Pons (tissue), 1 donor: ENCODE measurements around the gene B3GALNT2.
"Not testable (repeated sequence)": the region's sequence is repeated elsewhere in the genome, so short reads cannot be mapped to it uniquely, and the experiment has no call there.

Source experiments
- DNase-seq: peaks from one replicate; pipeline ENCODE4 v3.0.0-alpha.2; 2016; ENCODE audit warnings: low spot score

B3GALNT2 gene

DNA sequence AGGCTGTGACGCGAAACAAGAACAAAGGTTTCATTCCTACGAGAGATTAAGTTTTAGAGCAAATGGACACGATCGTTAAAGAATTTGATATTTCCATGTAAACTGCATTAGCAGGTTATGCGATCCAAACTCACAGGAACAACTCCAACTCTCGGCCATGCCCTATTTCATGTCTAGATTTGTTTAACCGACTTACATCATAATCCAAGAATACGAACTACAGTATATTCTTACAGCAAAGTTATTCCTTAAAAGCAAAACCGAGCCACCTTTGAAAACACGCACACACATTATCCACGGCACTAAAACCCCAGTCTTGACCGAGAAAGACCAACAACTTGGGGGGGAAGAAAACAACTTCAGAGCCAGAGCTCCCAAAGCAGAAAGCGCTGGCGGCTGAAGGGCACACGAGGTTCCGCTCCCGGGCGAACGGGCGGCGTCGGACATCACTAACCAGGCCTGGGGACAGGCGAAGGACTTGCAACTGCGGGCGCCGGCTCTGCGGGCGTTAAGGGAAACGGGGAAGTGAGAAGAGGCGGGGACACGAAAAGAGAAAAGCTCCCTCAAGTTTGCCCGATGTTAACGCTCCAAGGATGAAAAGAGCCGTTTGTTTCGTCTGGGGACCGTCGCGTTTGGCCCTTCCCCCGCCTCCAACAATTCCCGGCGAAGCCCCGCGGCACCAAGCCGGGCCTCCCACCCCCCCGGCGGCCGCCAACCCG is 690 bp downstream of the B3GALNT2 start:
- peak; percentile 53 for DNase-seq

- DNase-seq: peak; percentile 12
Observed at GRCh38 chr1:235502601-235503402, 1.4 kb downstream of the B3GALNT2 start.

DNA sequence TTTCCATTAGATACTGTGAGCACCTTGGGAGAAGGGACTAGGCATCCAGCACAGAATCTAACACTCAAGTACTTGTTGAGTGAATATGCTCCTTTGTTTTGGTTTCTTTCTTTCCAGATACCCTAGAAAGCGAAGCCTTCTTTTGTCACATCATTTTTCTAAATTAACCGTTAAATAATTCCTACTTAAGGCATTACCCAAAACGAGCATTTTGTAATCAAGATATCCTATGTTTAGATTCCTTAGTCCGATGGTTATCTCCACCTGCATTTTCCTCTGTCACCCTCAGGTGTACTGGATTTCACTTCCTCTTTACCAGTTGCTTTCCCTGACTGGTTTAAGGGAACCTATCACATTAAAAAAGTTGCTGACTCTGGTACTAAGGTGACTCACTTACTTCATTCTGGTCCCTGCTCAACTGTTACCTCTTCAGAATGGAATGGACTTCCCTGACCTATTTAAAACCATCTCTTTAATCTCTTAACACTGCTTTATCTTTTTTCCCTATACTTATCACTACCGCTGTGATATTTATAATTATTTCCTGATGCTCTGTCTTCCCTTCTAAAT is 3.2 kb downstream of the B3GALNT2 start:
- DNase-seq: no peak

GRCh38 chr1:235495551-235495950 is 8.7 kb downstream of the B3GALNT2 start:
- no peak for DNase-seq

DNA sequence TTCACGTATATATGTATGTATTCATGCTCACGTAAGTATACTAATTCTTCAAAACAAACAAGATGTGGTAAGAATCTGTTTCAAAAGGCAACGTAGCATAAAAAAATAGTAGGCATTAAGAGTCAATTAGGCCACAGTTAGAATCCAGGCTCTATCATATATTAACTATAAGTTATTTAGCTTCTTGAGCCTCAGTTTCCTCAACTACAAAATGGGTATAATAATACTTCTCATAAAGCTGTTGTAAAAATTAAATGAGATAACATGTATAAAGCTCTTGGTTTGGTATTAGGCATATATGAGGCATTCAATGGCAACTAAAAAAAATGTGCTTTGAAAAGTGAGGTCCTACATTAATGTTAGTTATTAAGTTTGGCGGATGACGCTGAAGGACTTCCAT is 9.2 kb downstream of the B3GALNT2 start:
- DNase-seq: no peak

GRCh38 chr1:235494531-235494930 is 9.7 kb downstream of the B3GALNT2 start:
- no peak for DNase-seq

- DNase-seq: no peak
Observed at GRCh38 chr1:235491644-235492043, 12.6 kb downstream of the B3GALNT2 start.

- no peak for DNase-seq
Observed at GRCh38 chr1:235486321-235486720, 17.9 kb downstream of the B3GALNT2 start.

DNA sequence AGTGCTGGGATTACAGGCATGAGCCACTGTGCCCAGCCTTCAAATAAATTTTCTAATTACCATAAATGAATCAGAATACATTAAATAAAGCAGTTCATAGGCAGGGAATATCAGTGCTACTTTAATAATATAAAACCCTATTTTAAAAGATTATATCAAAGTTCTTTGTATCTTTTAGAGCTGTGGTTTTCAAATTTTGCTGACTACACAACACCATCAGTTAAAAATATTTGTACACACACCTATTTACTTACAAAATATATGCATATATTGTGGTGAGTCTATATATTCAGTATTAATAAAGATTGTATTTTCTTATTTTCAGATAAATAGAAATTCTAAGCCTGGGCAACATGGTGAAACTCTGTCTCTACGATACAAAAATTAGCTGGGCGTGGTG is 18.7 kb downstream of the B3GALNT2 start:
- DNase-seq: no peak

DNA sequence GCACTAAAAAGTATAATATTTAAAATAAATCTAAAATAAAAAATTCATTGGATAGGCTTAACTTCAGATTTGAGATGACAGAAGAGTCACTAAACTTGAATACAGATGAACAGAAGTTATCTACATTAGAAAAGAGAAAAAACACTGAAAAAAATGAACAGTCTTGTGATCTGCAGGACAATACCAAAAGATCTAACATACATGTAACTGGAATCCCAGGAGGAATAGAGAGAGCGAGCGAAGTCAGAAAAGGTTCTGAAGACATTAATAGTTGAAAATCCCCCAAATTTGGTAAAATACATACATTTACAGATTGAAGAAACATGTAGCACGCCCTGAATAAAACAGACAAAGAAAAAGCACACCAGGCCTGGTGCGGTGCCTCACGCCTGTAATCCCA is 21.2 kb downstream of the B3GALNT2 start:
- no peak for DNase-seq

GRCh38 chr1:235473806-235474205 is 30.4 kb downstream of the B3GALNT2 start:
- no peak for DNase-seq

DNA sequence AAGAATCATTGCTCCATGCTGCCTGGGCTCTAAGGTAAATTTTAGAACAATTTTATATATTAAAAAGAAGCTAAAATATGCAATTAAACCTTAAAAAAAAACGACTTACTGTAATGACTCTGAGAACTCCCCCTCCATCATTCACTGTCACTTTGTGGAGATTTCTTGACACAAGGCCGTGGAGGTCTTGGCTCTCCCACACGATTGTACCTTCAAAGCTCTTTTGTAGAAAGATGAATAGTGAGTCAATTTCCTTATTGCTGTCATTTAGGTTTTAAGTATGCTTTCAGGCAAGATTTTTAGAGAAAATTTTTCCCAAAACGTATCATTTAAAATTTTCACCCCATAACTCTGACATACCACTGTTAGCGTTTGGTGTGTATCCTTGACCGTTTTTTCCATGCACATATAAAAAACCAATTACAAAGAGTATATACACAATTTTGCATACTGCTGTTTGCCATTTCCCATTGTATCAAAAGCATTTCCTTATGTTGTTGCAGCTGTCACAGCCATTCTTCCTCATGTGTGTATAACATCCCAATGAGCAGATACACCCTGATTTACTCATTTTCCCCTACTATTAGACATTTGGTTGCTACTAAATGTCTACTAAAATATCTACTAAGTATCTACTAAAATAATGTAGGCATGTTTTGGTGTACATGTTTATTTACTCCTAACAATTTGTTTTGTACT is 33.4 kb downstream of the B3GALNT2 start:
- no peak for DNase-seq

DNA sequence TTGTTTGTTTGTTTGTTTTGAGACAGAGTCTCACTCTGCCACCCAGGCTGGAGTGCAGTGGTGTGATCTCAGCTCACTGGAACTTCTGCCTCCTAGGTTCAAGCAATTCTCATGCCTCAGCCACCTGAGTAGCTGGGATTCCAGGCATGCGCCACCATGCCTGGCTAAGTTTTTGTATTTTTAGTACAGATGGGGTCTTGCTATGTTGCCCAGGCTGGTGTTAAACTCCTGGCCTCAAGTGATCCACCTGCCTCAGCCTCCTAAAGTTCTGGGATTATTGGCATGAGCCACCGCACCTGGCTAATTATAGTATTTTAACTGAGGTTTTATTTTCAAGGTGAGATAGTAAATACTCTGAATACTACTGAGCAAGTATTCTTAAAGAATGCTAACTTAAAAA is 34.4 kb downstream of the B3GALNT2 start:
- not testable (repeated sequence) for DNase-seq

GRCh38 chr1:235468970-235469369 is 35.3 kb downstream of the B3GALNT2 start:
- no peak for DNase-seq

DNA sequence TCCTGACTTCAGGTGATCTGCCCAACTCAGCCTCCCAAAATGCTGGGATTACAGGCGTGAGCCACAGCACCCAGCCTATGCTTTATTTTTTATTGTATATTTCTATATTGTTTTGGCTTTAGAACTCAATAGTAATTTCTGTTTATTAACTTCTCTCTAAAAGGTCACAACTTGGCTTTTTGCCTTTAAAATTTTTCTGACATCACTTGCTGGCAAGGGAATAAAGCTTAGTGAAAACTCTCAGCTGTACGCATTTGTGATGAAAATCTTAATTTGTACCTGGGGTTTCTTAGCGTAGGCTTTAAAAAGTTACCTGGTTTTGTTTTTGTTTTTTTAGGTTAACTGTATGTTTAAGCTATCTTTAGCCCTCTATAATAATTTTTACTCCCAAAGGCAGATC is 36.2 kb downstream of the B3GALNT2 start:
- no peak for DNase-seq

DNA sequence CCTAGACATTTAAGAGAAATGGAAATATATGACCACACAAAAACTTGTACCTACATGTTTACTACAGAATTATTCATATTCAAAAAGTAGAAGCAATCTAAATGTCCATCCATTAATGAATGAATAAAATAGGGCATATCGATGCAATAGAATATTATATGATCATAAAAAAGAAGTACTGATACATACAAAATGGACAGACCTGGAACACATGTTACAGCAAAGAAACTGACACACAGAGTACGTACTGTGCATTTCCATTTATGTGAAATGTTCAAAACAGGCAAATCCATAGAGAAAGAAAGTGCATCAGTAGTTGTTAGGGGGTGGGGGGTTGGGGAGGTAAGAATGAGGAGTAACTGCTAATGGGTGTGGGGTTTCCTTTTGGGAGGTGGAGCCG is 39.2 kb downstream of the B3GALNT2 start:
- no peak for DNase-seq

DNA sequence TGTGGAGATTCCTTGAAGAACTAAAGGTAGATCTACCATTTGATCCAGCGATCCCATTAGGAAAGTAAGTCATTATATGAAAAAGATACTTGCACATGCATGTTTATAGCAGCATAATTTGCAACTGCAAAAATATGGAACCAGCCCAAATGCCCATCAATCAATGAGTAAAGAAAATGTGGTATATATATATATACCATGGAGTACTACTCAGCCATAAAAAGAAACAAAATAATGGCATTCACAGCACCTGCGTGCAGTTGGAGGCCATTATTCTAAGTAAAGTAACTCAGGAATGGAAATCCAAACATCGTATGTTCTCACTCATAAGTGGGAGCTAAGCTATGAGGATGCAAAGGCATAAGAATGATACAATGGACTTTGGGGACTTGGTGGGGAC is 41.4 kb downstream of the B3GALNT2 start:
- DNase-seq: not testable (repeated sequence)

- DNase-seq: no peak
Observed at GRCh38 chr1:235461954-235462353, 42.3 kb downstream of the B3GALNT2 start.

DNA sequence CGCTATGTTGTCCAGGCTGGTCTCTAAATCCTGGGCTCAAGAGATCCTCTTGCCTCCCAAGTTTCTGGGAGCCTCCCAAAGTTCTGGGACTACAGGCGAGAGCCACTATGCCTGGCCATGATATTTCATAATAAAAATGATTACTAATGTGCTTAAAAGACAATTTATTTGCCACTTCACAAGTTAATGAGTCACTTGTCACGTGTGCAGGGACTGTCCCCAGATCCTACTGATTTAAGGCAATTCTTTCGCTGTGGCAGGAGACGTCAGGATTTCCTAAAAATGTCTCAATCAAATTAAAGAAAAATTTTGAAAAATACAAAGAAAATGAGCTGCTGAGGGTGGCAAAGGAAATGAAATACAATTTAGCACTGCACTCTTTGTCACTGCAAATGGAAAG is 43.5 kb downstream of the B3GALNT2 start:
- no peak for DNase-seq

DNA sequence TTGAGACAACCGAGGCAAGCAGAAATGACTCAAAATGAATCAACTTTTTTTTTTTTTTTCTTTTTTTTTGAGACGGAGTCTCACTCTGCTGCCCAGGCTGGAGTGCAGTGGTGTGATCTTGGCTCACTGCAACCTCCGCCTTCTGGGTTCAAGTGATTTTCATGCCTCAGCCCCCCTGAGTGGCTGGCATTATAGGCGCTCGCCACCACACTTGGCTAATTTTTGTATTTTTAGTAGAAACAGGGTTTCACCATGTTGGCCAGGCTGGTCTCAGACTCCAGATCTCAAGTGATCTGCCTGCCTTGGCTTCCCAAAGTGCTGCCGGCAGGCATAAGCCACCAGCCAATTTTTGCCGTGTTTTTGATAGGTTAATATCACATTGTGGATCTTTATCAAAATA is 46.4 kb downstream of the B3GALNT2 start:
- not testable (repeated sequence) for DNase-seq

- no peak for DNase-seq
Observed at GRCh38 chr1:235455823-235456222, 48.4 kb downstream of the B3GALNT2 start.

DNA sequence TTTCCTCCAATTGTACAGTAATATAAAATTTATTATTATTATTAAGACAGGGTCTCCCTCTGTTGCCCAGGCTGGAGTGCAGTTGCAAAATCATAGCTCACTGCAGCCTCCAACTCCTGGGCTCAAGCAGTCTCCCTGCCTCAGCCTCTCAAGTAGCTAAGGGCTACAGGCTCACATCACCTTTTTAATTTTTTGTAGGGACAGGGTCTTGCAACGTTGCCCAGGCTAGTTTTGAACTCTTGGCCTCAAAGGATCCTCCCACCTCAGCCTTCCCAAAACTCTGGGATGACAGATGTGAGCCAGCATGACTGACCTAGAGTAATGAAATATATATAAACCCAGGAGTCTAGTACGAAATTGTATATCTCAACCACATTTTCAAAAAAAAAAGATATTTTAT is 49.2 kb downstream of the B3GALNT2 start:
- DNase-seq: no peak

- no peak for DNase-seq
Observed at GRCh38 chr1:235454021-235454420, 50.2 kb downstream of the B3GALNT2 start.
